NK-92 (cell line): ENCODE measurements around the gene NR2F6.

Experiments used
- DNase-seq: peaks from one replicate; lab custom pipeline; 2025; ENCODE audit not compliant: unreplicated experiment; lab: John Stamatoyannopoulos, UW

The NR2F6 gene

DNA sequence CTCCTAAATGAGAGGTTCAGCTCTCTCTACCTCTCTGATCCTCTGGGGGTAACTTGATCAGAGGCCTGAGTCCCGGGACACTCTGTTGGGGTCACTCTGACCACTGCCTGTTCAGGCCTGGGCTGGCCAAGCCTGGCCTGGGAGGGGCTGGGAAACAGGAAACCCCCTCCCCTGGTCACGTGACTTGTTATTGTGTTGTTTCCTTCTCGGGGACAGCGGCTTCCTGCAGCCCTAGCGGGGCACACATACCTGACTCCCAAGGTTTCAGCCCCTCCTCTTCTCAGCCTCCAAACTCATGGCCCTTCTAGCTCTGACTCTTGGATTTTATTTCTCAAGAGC, 18.9 kb upstream of the NR2F6 start, which contains the start of gene USHBP1:
USHBP1 (minus strand) TSS at position 105 of the 339 bp plus-strand sequence. CDS start 446 bp downstream, outside the sequence.
- DNase-seq: no peak

DNA sequence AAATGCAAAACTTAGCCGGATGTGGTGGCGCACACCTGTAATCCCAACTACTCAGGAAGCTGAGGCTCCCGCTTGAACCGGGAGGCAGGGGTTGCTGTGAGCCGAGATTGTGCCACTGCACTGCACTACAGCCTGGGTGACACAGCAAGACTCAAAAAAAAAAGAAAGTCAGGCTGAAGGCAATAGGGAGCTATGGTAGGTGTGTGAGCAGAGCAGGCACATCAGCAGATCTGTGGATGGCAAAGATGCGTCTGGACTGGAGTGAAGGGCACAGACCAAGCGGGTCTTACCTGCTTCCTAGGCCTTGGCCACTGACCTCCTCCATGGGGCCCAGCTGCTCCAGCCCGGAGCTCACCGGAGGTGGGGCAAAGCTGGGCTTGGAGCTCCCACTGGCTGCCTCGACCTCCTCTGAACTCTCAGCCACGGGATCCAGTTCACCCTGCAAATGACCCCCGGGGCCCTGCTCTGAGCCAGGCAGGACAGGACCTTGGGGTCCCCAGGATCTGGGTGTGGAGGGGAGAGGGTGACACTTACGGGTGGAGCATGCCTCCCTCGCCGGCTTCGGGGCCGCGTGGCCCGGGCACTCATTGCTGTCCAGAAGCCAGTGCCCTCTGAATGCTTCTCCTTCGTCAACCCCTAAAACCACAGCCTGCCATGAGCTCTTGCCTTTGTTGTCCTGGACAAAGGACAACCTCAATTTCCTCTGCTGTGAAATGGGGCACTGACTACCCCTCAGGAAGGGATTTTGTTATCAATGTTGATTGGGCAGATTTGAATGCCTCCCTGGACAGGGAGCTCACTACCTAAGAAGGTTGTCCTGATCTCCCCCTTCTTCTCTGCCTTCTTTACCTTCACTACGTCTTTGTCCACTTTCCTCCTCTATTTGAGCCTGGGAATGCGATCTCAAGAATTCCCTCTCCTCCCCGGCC, 18.3 kb upstream of the NR2F6 start:
- DNase-seq: no peak

DNA sequence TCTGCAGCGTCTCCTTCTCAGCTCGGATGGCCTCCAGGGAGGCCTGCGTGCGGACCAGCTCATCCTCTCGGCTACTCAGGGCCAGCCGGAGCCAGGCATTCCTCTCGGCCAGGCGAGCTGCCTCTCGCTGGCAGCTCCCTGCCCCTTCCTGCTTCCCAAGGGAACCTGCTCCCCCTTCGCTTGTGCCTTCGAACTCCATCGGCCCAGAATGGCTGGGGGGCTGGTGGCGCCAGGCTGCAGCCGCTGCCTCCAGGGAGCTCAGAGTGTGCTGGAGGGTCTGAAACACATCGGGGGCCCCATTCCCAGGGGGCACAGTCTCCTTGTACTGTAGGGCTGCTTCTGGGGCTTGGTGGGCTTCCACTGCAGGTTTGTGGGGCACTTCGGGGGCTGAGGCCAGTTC, 16.8 kb upstream of the NR2F6 start:
- no peak for DNase-seq

DNA sequence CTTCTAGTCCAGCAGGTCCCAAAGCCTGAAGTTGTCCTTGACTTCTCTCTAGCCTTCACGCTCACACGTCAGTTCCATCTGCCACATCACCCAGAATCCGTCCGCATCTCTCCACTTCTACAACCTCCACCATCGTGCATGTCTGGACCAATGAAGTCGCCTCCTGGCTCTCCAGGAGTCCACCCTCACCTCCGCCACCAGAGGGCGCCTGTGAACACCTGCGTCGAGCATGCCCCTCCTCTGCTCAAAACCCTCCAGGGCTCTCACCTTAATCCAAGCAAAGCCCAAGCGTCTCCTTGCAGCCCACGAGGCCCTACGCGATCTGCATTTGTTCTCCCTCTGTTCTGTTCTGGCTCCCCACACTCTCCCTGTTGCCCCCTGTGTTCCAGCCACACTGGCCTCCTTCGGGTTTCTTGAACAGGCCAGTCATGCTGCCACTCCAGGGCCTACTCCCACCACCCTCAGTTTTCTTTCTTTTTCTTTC, 15.2 kb upstream of the NR2F6 start:
- DNase-seq: peak; percentile 68

DNA sequence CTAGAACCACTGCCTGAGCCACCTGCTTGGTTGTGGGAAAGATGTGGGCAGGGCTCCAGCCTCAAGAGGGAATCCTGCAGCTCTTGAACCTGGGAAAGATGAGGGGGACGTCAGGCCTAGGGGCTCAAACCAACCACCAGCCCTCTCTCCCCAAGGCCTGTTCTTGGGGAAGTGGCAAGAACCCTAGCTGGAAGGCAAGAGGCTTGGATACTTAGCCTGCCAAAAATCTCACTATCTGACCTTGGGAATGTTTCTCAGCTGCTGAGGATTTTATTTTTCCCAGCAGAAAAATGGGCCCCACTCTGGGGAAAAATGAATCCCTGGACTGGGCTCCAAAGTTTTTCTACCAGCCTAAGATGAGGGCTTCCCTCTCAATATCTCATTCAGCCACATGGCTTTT, 14.2 kb upstream of the NR2F6 start:
- no peak for DNase-seq

DNA sequence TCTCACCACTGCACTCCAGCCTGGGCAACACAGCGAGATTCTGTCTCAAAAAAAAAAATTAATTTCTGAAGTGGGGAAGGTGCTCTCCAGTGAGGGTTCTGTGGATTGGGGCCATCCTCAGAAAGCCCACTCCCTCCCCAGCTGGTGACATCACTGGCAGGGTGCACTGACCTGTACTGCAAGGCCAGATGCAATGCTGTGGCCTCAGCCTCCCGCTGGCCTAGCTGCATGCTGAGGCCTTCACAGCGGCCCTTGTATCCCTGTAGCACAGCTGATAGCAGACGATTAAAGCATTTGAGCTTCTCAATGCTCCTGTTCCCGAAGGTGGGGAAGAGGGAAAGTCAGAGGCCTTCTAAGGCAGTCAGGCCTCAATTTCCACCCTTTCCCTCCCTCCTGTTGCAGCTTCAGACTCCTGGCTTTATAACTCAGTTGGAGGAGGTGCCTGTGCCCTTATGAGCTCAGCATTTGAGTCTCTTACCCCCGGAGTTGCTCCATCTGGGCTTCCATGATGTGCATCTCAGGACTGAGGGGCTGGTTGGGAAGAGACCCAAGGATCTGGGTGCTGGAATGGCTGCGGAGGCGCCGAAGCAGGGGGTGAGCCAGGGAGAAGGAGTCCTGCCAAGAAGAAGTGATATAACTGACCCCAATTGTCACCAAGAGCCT, 13.5 kb upstream of the NR2F6 start:
- DNase-seq: no peak

DNA sequence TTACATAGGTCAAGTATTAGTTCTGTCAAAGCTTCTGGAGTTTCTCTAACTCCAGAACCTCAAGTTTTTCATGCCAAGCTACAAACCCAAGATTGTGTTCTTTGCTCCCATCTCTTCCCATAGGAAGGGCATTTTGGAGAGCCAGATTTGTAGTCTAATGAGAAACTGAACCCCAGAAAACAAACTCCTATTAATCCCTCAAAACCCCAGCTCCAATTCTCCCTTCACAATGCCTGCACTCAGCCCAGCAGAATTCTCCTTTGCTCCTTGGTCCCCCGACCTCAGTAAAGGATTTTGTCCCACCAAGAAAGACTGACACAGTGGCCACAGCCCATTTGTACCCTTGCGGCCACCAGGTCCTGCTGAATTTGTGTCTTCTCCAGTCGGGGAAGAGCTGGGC, 10.4 kb upstream of the NR2F6 start:
- DNase-seq: no peak

DNA sequence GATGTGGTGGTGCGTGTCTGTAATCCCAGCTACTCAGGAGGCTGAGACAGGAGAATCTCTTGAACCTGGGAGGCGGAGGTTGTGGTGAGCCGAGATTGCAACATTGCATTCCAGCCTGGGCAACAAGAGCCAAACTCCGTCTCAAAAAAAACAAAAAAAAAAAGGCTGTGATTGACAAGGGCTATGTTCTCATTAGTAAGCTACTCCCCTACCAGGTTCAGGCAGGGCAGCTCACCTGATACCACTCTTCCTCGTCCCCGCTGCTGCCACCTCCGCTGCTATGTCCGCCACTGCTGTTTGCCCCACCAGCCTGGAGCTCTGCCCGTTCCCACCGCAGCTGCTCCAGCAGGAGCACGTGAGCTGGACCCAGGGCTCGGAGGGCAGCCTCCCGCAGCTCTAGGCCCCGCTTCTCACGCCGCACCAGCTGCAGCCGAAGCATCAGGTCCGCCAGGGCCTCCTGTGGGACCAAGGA, 9.5 kb upstream of the NR2F6 start:
- no peak for DNase-seq

DNA sequence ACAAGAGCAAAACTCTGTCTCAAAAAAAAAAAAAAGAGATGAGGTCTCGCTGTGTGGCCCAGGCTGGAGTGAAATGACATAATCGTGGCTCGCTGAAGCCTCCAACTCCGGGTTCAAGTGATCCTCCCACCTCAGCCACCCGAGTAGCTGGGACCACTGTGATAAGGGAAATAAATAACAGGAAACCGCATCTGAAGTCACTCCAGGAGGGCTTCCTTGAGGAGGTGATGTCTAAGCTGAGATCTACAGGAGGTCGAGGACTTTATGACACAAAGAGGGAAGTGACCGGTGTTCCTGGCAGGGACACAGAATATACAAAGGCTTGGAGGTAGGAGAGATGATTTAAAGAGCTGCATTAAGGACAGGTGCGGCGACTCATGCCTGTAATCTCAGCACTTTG, 8.9 kb upstream of the NR2F6 start:
- DNase-seq: no peak

DNA sequence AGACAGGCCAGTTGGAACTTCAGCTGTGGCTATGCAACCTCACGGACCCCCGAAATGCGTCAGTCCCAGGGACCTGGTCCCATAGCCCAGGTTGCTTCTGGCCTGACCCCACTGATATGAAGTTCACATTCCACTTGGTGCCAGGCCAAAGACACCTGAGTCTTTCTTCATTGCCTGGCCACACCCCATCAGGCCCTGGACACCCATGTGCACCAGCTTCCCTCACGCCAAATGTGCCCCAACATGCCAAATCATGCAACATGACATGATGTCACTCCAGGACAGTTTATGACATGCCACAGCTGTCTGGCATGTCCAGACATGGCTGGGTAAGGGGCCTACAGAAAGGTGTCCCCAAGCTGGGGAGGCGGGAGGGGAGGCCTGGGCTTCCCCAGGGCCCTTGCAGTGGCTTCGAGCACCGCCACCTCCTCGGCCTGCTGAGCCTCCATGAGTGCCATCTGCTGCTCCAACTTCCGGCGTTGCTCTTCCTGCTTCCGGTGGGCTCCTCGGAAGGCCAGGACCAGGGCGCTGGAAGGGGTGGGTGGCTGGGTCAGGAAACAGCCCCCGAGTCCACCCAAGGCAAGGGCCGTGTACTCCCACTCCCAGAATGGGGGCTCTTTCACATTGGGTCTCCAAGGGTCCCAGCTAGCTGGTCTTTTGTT, 4.3 kb upstream of the NR2F6 start:
- no peak for DNase-seq

DNA sequence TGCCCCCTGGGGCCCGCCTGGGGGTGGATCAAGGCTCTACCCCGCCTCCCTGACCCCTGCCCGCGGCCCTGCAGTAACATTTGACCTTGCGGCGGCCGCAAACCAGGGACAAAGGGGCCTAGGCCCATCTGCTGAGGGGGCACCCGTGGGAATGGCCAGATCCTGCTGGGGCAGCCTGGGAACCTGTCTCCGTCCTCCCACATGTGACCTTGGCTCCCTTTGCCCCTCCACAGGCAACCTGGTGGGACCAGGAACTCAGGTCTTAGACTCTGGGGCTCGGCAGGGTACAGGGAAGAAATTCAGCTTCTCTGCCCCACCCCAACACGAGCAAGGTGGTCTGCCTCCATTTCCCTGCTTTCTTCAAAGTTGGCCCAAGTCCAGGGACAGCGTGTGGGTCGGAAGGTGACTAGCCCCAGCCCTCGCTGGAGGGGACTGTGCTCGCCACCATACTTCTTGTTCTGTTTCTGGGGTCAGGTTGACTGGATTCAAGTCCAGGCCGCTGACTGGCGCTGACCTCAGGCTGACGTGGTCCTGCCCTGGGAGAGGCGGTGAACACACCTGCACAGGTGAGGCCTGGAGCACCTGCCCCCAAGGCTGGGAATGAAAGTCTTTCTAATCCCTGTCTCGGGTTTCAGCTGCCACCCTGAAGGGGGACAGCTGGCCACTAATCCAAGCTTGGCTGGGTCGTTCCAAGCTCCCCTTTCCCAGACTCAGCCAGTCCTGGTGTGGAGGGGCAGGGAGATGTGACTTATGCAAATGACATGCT, 2.5 kb upstream of the NR2F6 start:
- no peak for DNase-seq

DNA sequence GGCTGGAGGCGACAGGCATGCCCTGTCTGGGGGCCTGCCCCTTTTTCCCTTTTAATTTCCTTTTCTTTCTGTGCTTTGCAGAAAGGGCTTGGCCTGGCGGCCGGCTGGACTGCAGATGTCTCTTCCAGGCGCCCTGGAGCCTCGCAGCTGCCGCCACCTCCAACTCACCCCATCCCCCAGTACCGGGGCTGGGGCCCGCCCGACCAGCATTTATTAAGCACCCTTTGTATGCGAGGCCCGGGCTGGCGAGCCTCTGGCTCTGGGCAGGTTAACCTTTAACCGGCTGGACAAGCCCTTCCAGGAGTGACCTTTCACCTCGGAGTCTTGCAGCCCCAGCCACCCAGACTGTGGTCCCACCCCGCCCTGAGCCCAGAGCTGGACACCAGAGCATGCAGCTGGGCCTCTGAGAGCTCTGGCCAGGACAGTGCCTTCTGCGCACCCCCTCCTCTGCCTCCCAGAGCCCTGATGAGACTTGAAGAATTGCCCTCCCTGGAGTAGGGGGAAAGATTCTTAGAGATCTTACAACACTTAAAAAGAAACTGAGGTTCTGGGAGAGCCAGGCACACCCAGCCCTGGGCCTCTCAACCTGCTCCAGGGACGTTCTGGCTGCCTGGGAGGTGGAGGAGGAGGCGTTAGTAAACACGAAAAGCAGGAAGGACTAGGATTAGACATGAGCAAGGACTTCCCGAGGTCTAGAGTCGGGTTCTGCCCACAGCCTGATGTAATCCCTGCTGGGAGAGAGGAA, 1.1 kb upstream of the NR2F6 start:
- DNase-seq: no peak

DNA sequence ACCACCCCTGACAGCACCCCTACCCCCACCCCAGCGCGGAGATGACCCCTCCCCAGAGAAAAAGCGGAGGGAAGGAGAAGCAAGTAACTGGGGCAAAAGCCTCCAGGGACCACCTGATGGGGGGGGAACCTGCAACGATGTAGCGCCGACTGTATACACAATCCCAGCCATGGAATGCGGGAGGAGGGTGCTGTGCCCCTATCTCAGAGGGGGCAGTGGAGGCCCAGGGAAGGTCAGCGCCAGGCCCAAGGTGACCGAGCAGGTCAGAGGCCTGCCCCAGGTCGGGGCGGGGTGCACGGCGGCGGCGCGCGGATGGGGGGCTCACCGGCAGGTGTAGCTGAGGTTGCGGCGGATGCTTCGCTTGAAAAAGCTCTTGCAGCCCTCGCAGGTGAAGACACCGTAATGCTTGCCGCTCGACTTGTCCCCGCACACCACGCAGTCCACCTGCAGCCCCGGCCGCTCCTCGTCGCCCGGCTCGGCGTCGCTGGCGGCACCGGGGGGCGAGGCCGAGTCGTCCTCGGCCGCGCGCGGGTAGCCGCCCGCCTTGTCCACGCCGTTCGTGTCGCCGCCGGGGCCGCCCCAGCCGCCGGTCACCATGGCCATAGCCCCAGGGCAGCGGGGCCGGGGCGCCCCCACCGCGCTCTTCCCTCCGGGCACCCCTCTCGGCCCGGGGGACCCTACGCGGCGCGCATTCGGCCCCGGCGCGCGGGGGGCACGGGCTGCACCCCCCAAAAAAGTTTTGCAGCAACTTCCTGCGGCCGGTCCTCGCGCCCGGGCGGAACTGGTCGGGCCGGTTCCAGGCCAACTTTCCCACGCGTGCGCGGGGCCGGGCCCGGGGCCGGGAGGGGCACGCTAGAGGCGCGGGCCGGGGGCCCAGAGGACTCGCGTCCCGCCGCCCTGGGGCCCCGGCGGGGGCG, 843 bp downstream of the NR2F6 start:
- no peak for DNase-seq

DNA sequence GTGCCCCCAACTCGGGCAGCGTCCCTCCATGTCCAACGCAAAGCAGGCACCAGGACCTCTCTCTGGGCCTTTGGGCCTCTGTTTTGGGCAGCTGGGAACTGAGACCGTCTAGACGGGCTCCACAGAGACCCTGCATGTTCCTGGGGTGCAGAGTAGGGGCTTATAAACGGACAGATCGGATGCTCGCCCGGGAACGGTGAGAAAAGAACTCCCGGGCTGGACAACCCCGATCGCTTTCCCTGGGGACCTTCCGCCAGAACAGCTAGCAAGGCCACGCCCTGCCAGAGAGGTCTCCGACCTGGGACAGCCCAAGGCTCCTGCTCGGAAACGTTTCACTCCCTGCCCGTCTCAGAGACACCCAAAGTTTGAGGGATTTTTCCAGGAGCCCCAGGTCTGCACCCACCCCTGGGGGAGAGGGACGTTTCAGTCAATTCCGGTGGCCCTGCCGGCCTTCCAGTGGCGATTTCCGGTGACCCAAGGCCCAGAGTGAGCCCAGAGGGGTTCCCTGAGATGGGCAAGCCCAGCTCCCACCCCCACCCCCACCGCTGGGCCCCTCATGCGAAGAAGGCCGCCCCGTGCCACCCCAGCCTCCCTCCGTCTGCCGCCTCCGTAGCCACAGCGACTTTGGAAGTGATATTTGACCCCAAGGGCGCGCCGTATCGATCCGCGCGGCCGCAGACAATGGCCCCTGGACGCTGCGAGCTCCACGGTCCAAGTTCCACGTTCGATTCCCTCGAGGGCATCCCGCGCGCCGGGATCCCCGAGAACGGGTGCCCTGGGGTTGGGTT, 1.7 kb downstream of the NR2F6 start:
- no peak for DNase-seq

DNA sequence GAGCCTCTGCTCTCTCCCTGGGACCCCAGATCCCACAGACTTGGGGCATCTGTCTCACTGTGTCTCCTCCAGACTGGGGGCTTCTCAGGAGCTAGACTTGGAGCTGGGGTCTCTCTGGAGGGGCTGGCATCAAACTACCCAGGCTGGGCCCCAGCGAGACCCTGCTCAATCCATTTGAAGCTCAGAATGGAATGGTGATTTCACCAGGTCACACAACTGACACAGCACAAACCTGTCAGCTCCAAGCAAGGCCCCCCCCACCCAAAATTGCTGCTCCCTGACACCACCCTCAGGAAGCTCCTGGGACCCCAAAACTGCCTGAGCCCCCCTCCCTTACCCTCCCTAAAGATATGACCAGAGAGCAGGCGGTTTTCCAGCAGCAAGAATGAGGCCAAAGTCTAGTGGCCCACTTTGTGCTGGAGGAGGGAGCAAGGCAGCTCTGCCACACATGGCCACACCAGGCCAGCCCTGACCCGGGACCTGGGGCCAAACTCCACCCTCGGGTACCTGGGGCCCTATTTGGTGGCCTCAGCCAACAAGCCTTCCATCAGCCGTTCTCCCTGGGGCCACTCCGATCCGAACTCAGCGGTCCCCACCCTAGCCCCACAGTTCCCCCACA, 2.4 kb downstream of the NR2F6 start:
- DNase-seq: no peak

DNA sequence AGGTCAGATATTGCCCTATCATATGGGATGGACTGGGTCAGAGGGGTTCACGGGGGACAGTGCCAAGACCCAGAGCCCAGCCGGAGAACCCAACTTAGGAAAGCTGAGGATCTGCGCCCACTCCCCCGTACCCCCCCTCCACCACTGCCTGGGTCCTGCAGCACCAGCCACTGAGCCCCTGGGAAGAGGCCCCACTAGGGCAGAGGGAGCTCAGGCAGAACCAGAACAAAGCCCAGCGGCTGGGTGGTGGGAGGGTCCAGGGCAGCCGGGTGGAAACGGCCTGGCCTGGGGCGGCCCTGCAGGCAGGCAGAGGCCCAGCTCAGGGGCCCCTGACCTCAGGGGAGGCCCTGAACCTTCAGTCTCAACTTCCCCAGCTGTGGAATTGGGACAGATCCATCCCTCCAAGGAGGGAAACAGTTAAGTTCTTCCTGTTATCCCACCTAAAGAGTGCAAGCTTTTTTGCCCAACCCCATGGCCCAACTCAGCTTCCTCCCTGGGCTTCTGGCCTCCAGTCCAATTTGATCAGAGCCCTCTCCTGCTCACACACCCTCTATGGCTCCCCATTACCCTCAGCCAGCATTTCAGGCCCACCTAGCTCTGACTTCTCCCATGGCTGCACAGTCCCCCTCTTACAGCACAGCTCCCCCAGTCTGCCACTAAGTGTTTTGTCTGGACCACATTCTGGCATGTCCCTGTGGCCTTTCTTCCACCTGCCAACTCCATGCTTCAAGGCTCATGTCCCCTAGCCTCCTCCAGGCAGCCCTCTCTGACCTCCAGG, 3.1 kb downstream of the NR2F6 start:
- DNase-seq: no peak

DNA sequence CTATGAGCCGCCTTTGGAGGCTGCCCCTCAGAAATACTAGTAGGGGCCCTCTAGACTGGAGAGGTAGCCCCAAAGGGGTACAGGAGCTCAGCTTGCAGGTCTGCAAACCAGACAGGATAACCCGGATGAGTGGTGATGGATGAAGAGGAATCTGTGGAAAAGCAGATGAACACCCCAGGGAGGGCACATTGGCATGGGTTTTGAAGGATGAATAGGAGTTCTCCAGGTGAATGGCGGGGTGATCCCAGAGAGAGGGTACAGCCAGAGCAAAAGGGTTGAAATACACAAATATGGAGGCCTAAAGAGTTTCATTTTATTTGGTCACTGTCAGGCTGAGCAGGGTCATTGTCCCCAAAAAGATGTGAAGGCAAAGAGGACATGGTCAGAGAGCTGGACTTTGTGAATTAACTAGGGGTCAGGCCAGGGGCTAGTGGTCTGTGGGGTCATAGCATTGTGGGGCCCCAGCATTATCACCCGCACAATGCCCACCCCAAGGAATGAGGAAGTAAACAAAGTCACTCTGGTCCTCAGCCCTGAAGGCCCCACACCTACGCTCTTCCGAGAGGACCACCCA, 4.8 kb downstream of the NR2F6 start:
- DNase-seq: no peak
